AG09319 (cell line): ENCODE data around the gene NEDD4L.
"Not testable (repeated sequence)": the region's sequence is repeated elsewhere in the genome, so short reads cannot be mapped to it uniquely, and the experiment has no call there.

ENCODE experiments used
- DNase-seq: peaks from one replicate; pipeline ENCODE4 v3.0.0-alpha.2; 2010; ENCODE audit warnings: low read depth; ENCODE audit errors: extremely low read depth
- TF ChIP-seq, protein P1 (sequence below): IDR thresholded peaks from 2 replicates; pipeline ENCODE4 v1.5.1; 2011; ENCODE audit warnings: low read depth, mild to moderate bottlenecking, inconsistent platforms, low read length, moderate library complexity

NEDD4L gene

GRCh38 chr18:58043491-58044369, at the start of gene NEDD4L:
Gene NEDD4L (plus strand): TSS chr18:58044226. CDS start chr18:58044661, 435 bp downstream.
- peak; percentile 40 for DNase-seq
- TF ChIP-seq, protein P1, sequence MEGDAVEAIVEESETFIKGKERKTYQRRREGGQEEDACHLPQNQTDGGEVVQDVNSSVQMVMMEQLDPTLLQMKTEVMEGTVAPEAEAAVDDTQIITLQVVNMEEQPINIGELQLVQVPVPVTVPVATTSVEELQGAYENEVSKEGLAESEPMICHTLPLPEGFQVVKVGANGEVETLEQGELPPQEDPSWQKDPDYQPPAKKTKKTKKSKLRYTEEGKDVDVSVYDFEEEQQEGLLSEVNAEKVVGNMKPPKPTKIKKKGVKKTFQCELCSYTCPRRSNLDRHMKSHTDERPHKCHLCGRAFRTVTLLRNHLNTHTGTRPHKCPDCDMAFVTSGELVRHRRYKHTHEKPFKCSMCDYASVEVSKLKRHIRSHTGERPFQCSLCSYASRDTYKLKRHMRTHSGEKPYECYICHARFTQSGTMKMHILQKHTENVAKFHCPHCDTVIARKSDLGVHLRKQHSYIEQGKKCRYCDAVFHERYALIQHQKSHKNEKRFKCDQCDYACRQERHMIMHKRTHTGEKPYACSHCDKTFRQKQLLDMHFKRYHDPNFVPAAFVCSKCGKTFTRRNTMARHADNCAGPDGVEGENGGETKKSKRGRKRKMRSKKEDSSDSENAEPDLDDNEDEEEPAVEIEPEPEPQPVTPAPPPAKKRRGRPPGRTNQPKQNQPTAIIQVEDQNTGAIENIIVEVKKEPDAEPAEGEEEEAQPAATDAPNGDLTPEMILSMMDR = peak; percentile 92

DNA sequence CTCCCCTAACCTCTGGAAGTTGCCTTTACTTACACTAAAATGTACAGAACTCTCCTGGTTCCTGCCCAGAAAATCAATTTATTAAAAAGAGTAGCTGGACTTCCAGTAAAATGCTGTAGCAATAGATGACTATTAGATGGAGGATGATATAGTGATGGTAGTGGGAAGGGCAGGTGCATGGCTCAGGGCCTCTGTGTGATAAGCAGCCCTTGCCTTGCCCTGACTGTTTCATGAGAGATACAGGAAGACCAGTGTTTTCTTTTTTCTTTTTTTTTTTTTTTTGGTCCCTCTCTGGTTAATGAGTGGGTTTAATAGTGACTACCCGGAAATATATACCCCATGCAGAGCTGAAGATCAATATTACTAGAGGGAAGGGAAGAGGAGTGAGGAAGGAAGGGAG, 48.7 kb upstream of the NEDD4L start:
- TF ChIP-seq, protein P1 = no peak
- DNase-seq = no peak

DNA sequence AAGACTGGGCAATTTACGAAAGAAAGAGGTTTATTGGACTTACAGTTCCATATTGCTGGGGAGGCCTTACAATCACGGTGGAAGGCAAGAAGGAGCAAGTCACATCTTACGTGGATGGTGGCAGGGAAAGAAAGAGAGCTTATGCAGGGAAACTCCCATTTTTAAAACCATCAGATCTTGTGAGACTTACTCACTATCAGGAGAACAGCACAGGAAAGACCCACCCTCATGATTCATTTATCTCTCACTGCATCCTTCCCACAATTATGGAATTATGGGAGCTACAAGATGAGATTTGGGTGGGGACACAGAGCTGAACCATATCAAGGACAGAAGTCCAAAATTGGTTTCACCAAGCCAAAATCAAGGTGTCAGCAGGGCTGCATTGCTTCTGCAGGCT, 47.1 kb upstream of the NEDD4L start:
- not testable (repeated sequence) for DNase-seq

- DNase-seq = no peak
- TF ChIP-seq, protein P1 = no peak
Measured at GRCh38 chr18:57997820-57998219, 46.2 kb upstream of the NEDD4L start.

DNA sequence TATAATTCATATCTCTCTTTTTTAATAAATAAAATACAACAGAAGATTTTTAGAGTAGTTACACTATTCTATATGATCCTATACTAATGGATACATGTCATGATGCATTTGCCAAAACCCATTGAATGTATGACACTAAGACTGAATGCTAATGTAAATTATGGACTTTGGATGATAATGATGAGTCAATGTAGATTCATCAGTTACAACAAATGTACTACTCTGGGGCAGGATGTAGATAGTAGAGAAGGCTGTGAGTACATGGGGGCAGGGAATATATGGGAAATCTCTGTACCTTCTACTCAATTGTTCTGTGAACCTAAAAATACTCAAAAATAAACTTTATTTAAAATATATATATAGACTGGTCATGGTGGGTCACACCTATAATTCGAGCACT, 45.6 kb upstream of the NEDD4L start:
- DNase-seq = no peak
- TF ChIP-seq, protein P1 = no peak

- no peak for DNase-seq
Measured at GRCh38 chr18:58004317-58004716, 39.7 kb upstream of the NEDD4L start.

DNA sequence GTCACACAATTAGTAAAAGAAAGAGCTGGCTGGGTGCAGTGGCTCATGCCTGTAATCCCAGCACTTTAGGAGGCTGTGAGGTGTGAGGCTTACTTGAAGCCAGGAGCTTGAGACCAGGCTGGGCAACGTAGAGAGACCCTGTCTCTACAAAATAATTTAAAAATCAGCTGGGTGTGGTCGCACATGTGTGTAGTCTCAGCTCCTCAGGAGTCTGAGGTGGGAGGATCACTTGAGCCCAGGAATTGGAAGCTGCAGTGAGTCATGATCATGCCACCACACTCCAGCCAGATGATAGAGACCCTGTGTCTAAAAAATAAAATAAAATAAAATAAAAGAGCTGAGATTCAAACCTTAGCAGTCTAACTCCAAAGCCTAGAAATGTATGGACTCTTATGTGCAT, 39.0 kb upstream of the NEDD4L start:
- TF ChIP-seq, protein P1 = no peak
- no peak for DNase-seq

More at GRCh38 chr18:58004317-58004716, 39.7 kb upstream of the NEDD4L start:
- TF ChIP-seq, protein P1 = no peak
